ENCODE data around the gene PASK.

PASK gene

GRCh38 chr2:241080405-241081189 is 68.7 kb downstream of the PASK start:
- DNase-seq (ENCODE audit: low read depth): no peak

- DNase-seq (ENCODE audit: low read depth): no peak
These were observed 74.3 kb downstream of the PASK start for GRCh38 chr2:241074901-241075540.

- DNase-seq (ENCODE audit: low read depth): no peak
These were observed 75.0 kb downstream of the PASK start for GRCh38 chr2:241074065-241074818.

- no peak for DNase-seq (ENCODE audit: low read depth)
These were observed 75.9 kb downstream of the PASK start for GRCh38 chr2:241073166-241074064.

- DNase-seq (ENCODE audit: low read depth): no peak
These were observed 76.6 kb downstream of the PASK start for GRCh38 chr2:241072553-241073165.

- no peak for DNase-seq (ENCODE audit: low read depth)
These were observed 77.1 kb downstream of the PASK start for GRCh38 chr2:241072151-241072550.

- no peak for DNase-seq (ENCODE audit: low read depth)
These were observed 77.6 kb downstream of the PASK start for GRCh38 chr2:241071677-241072111.

GRCh38 chr2:241070811-241071676 is 78.2 kb downstream of the PASK start:
- DNase-seq (ENCODE audit: low read depth): no peak

- DNase-seq (ENCODE audit: low read depth): no peak
These were observed 78.9 kb downstream of the PASK start for GRCh38 chr2:241070361-241070760.

- no peak for DNase-seq (ENCODE audit: low read depth)
These were observed 79.4 kb downstream of the PASK start for GRCh38 chr2:241069821-241070281.

- DNase-seq (ENCODE audit: low read depth): no peak
These were observed 80.1 kb downstream of the PASK start for GRCh38 chr2:241068942-241069810.

- no peak for DNase-seq (ENCODE audit: low read depth)
These were observed 80.9 kb downstream of the PASK start for GRCh38 chr2:241068136-241068941.

- no peak for DNase-seq (ENCODE audit: low read depth)
These were observed 81.7 kb downstream of the PASK start for GRCh38 chr2:241067501-241068135.

GRCh38 chr2:241066893-241067341 is 82.4 kb downstream of the PASK start:
- DNase-seq (ENCODE audit: low read depth): peak; percentile 14

- DNase-seq (ENCODE audit: low read depth): no peak
These were observed 82.9 kb downstream of the PASK start for GRCh38 chr2:241066171-241066892.

GRCh38 chr2:241065355-241065803 is 83.9 kb downstream of the PASK start:
- no peak for DNase-seq (ENCODE audit: low read depth)

GRCh38 chr2:241064802-241065354 is 84.4 kb downstream of the PASK start:
- no peak for DNase-seq (ENCODE audit: low read depth)

All from EH (cell line).